ENCODE results near the gene PPP1R1A. TPM values are rescaled to one million over a fixed set of nuclear protein-coding genes. Genes with fewer than 3 reads are reported as not detected.

The PPP1R1A gene
- total RNA-seq, 1 donor: 0.36 TPM

- H3K4me1 ChIP-seq (ENCODE audit: insufficient read depth, low read length): peaks cover 7% of the 10 kb centered on the region
- no peak overlapping the region for H3K27ac ChIP-seq (ENCODE audit: low read depth, low read length)
- H2AFZ ChIP-seq (ENCODE audit: low read length): no peak overlapping the region
- no peak for DNase-seq (ENCODE audit: insufficient read length, low spot score, missing footprints)
- H4K20me1 ChIP-seq (ENCODE audit: insufficient read depth, low read length): no peaks in the 10 kb centered on the region
- H3K79me2 ChIP-seq (ENCODE audit: insufficient read depth, low read length): no peaks in the 10 kb centered on the region
- H3K27me3 ChIP-seq (ENCODE audit: insufficient read depth, low read length): peaks cover 23% of the 10 kb centered on the region
- no peak overlapping the region for H3K4me3 ChIP-seq (ENCODE audit: insufficient read depth, low read length)
- H3K4me2 ChIP-seq (ENCODE audit: insufficient read depth, low read length): no peak overlapping the region
- no peak for TF ChIP-seq CTCF (IDR thresholded peaks at IDR 0.05; ENCODE audit: extremely low read depth, low read depth, low read length)
- H3K9me3 ChIP-seq (ENCODE audit: low read depth, low read length): no peaks in the 10 kb centered on the region
- H3K36me3 ChIP-seq (ENCODE audit: insufficient read depth, low read length): no peaks in the 10 kb centered on the region
Measured at GRCh38 chr12:54565310-54565985, 23.0 kb downstream of the PPP1R1A start.

- no peak for TF ChIP-seq CTCF (IDR thresholded peaks at IDR 0.05; ENCODE audit: extremely low read depth, low read depth, low read length)
Measured at GRCh38 chr12:54564768-54565167, 23.7 kb downstream of the PPP1R1A start.

GRCh38 chr12:54563787-54564186, 24.7 kb downstream of the PPP1R1A start:
- no peaks in the 10 kb centered on the region for H3K36me3 ChIP-seq (ENCODE audit: insufficient read depth, low read length)
- H3K27ac ChIP-seq (ENCODE audit: low read depth, low read length): no peak overlapping the region
- peaks cover 19% of the 10 kb centered on the region for H3K27me3 ChIP-seq (ENCODE audit: insufficient read depth, low read length)
- H3K4me2 ChIP-seq (ENCODE audit: insufficient read depth, low read length): no peak overlapping the region
- no peak overlapping the region for H2AFZ ChIP-seq (ENCODE audit: low read length)
- H4K20me1 ChIP-seq (ENCODE audit: insufficient read depth, low read length): no peaks in the 10 kb centered on the region
- no peaks in the 10 kb centered on the region for H3K79me2 ChIP-seq (ENCODE audit: insufficient read depth, low read length)
- H3K9me3 ChIP-seq (ENCODE audit: low read depth, low read length): no peaks in the 10 kb centered on the region
- peaks cover 11% of the 10 kb centered on the region for H3K4me1 ChIP-seq (ENCODE audit: insufficient read depth, low read length)
- no peak overlapping the region for H3K4me3 ChIP-seq (ENCODE audit: insufficient read depth, low read length)
- no peak for TF ChIP-seq CTCF (IDR thresholded peaks at IDR 0.05; ENCODE audit: extremely low read depth, low read depth, low read length)
- no peak for DNase-seq (ENCODE audit: insufficient read length, low spot score, missing footprints)

More at GRCh38 chr12:54564768-54565167, 23.7 kb downstream of the PPP1R1A start:
- no peaks in the 10 kb centered on the region for H4K20me1 ChIP-seq (ENCODE audit: insufficient read depth, low read length)
- H3K4me3 ChIP-seq (ENCODE audit: insufficient read depth, low read length): no peak overlapping the region
- no peaks in the 10 kb centered on the region for H3K79me2 ChIP-seq (ENCODE audit: insufficient read depth, low read length)
- H3K9me3 ChIP-seq (ENCODE audit: low read depth, low read length): no peaks in the 10 kb centered on the region
- H3K4me2 ChIP-seq (ENCODE audit: insufficient read depth, low read length): no peak overlapping the region
- no peaks in the 10 kb centered on the region for H3K36me3 ChIP-seq (ENCODE audit: insufficient read depth, low read length)
- H3K4me1 ChIP-seq (ENCODE audit: insufficient read depth, low read length): peaks cover 11% of the 10 kb centered on the region
- no peak for DNase-seq (ENCODE audit: insufficient read length, low spot score, missing footprints)
- H3K27ac ChIP-seq (ENCODE audit: low read depth, low read length): no peak overlapping the region
- H3K27me3 ChIP-seq (ENCODE audit: insufficient read depth, low read length): peaks cover 19% of the 10 kb centered on the region
- no peak overlapping the region for H2AFZ ChIP-seq (ENCODE audit: low read length)

GRCh38 chr12:54562750-54563356, 25.6 kb downstream of the PPP1R1A start:
- H3K4me1 ChIP-seq (ENCODE audit: insufficient read depth, low read length): peaks cover 11% of the 10 kb centered on the region
- no peaks in the 10 kb centered on the region for H3K36me3 ChIP-seq (ENCODE audit: insufficient read depth, low read length)
- H2AFZ ChIP-seq (ENCODE audit: low read length): no peak overlapping the region
- H3K4me3 ChIP-seq (ENCODE audit: insufficient read depth, low read length): no peak overlapping the region
- H3K27me3 ChIP-seq (ENCODE audit: insufficient read depth, low read length): peaks cover 19% of the 10 kb centered on the region
- no peaks in the 10 kb centered on the region for H4K20me1 ChIP-seq (ENCODE audit: insufficient read depth, low read length)
- H3K9me3 ChIP-seq (ENCODE audit: low read depth, low read length): no peaks in the 10 kb centered on the region
- H3K4me2 ChIP-seq (ENCODE audit: insufficient read depth, low read length): no peak overlapping the region
- H3K27ac ChIP-seq (ENCODE audit: low read depth, low read length): no peak overlapping the region
- no peaks in the 10 kb centered on the region for H3K79me2 ChIP-seq (ENCODE audit: insufficient read depth, low read length)
- TF ChIP-seq CTCF (IDR thresholded peaks at IDR 0.05; ENCODE audit: extremely low read depth, low read depth, low read length): no peak
- DNase-seq (ENCODE audit: insufficient read length, low spot score, missing footprints): no peak
